Upper lobe of left lung (tissue), 4 donors: ENCODE measurements around the gene TCF25.

Experiments
- EP300 ChIP-seq, 4 donors: sonication (generic); formaldehyde crosslinking; IDR thresholded peaks; one replicate each; pipeline ENCODE4 v1.5.1; 2017; ENCODE audit warnings: antibody characterized with exemption in 4 of 4, control low read depth in 2 of 4
- POLR2A ChIP-seq, 4 donors: fragments of 450-650 bp; IDR thresholded peaks; one replicate each; pipeline ENCODE4 v1.5.1; 2016 to 2017; ENCODE audit warnings: antibody characterized with exemption in 4 of 4, mild to moderate bottlenecking in 2 of 4
- POLR2AphosphoS5 ChIP-seq, 2 donors: sonication (generic); formaldehyde crosslinking; IDR thresholded peaks; one replicate each; pipeline ENCODE4 v1.5.1; 2017; ENCODE audit warnings: antibody characterized with exemption in 2 of 2
- TF ChIP-seq, protein P1 (sequence below), 6 experiments: fragments of 450-650 bp in 4 of 6; fragments of 200-600 bp in 2 of 6; sonication (generic) in 2 of 6; IDR thresholded peaks; one replicate each; pipeline ENCODE4 v1.5.1; 2016 to 2019; ENCODE audit warnings: antibody characterized with exemption in 6 of 6

DNA sequence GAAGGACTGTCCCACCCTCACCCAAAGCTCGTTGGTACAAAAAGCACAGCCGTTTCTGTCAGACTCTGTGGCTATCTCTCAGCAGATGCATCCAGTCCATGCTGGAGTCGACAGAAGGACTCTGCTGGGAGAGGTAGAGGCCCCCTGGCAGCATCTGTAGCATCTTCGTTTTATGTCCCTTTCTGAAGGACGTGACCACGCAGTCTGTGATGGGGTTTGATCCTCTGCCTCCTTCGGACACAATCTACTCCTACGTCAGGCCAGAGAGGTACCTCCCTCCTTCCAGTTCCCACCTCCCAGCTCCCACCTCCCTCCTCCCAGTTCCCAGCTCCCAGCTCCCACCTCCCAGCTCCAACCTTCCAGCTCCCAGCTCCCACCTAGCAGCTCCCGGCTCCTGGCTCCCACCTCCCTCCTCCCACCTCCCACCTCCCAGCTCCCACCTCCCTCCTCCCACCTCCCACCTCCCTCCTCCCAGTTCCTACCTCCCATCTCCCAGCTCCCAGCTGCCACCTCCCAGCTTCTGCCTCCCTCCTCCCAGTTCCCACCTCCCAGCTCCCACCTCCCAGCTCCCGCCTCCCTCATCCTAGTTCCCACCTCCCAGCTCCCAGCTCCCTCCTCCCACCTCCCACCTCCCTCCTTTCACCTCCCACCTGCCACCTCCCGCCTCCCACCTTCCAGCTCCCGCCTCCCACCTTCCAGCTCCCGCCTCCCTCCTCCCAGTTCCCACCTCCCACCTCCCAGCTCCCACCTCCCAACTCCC lies 33.8 kb downstream of the TCF25 start:
- TF ChIP-seq, protein P1, sequence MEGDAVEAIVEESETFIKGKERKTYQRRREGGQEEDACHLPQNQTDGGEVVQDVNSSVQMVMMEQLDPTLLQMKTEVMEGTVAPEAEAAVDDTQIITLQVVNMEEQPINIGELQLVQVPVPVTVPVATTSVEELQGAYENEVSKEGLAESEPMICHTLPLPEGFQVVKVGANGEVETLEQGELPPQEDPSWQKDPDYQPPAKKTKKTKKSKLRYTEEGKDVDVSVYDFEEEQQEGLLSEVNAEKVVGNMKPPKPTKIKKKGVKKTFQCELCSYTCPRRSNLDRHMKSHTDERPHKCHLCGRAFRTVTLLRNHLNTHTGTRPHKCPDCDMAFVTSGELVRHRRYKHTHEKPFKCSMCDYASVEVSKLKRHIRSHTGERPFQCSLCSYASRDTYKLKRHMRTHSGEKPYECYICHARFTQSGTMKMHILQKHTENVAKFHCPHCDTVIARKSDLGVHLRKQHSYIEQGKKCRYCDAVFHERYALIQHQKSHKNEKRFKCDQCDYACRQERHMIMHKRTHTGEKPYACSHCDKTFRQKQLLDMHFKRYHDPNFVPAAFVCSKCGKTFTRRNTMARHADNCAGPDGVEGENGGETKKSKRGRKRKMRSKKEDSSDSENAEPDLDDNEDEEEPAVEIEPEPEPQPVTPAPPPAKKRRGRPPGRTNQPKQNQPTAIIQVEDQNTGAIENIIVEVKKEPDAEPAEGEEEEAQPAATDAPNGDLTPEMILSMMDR (IDR thresholded peaks at IDR 0.05) = no peak
- TF ChIP-seq POLR2A (IDR thresholded peaks at IDR 0.05) (no peak), POLR2AphosphoS5 (IDR thresholded peaks at IDR 0.05) (no peak), EP300 (IDR thresholded peaks at IDR 0.05) (no peak)
